ENCODE data around the gene TLCD4.

The TLCD4 gene

GRCh38 chr1:95115708-95116137 lies 1.4 kb upstream of the TLCD4 start:
- H3K4me3 ChIP-seq (ENCODE audit: low read length), result no peak overlapping the region
- no peak for TF ChIP-seq CTCF (conservative IDR thresholded peaks at IDR 0.05; ENCODE audit: low read depth, low read length)
- no peak for DNase-seq (ENCODE audit: low read depth)

GRCh38 chr1:95116580-95117206 lies 462 bp upstream of the TLCD4 start:
- no peak for DNase-seq (ENCODE audit: low read depth)
- peak; percentile 80 for TF ChIP-seq CTCF (conservative IDR thresholded peaks at IDR 0.05; ENCODE audit: low read depth, low read length)

GRCh38 chr1:95118067-95118499 lies 928 bp downstream of the TLCD4 start:
- no peak for TF ChIP-seq CTCF (conservative IDR thresholded peaks at IDR 0.05; ENCODE audit: low read depth, low read length)
- DNase-seq (ENCODE audit: low read depth), result no peak
- H3K4me3 ChIP-seq (ENCODE audit: low read length), result peak overlapping the region; percentile 85

More at GRCh38 chr1:95116580-95117206, 462 bp upstream of the TLCD4 start:
- H3K4me3 ChIP-seq (ENCODE audit: low read length), result peak overlapping the region; percentile 85

- no peak for TF ChIP-seq CTCF (conservative IDR thresholded peaks at IDR 0.05; ENCODE audit: low read depth, low read length)
- no peak for DNase-seq (ENCODE audit: low read depth)
- no peak overlapping the region for H3K4me3 ChIP-seq (ENCODE audit: low read length)
These were observed 1.6 kb downstream of the TLCD4 start for GRCh38 chr1:95118710-95119109.

GRCh38 chr1:95119273-95119672 lies 2.1 kb downstream of the TLCD4 start:
- no peak for DNase-seq (ENCODE audit: low read depth)
- no peak for TF ChIP-seq CTCF (conservative IDR thresholded peaks at IDR 0.05; ENCODE audit: low read depth, low read length)
- H3K4me3 ChIP-seq (ENCODE audit: low read length), result no peak overlapping the region

DNA sequence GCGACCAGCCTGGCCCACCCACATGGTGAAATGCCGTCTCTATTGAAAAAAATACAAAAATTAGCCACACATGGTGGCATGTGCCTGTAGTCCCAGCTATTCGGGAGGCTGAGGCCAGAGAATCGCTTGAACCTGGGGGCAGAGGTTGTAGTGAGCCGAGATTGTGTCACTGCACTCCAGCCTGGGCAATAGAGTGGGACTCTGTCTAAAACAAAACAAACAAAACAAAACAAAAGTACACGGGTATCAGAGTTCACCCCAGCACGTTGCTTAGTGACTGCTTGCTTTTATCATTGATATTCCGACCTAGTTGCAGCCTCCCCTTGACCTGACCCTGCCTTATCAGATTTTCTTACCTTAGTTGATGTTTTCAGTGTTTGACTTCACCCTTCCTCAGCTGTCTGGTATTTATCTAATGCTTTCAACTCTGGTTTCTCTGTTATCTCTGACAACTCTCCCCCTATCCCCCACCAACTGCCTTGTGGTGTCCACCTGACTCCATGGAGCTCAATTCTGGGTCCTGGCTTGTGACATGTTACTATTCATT lies 5.1 kb downstream of the TLCD4 start:
- DNase-seq (ENCODE audit: low read depth), result no peak
- H3K4me3 ChIP-seq (ENCODE audit: low read length), result no peak overlapping the region
- no peak for TF ChIP-seq CTCF (conservative IDR thresholded peaks at IDR 0.05; ENCODE audit: low read depth, low read length)

DNA sequence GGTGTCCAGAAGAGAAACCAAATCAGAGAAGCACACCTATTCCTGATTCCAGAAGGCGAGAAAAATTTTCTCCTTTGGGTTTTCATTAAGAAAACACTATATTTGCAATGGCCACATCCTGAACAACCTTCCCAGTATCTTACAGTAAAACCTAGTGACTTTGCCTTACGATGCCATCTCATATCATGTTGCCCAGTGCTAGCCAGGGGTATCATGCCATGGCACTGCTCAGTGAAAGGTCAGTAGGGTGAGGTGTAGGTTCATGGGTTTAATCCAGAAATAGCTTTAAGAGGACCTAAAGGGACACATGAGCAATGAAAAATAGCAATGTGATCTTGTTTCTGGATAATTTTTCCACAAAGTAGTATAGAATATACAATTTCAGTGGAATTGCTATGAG lies 7.2 kb downstream of the TLCD4 start:
- no peak for DNase-seq (ENCODE audit: low read depth)
- no peak overlapping the region for H3K4me3 ChIP-seq (ENCODE audit: low read length)
- no peak for TF ChIP-seq CTCF (conservative IDR thresholded peaks at IDR 0.05; ENCODE audit: low read depth, low read length)

All from retinal pigment epithelial cell (primary cell).